Ureter (tissue), 1 donor: Measurements from ENCODE around the gene ZNF195. TPM values are rescaled to one million over a fixed set of nuclear protein-coding genes. Genes with fewer than 3 reads are reported as not detected.
"Not testable (repeated sequence)": the region's sequence is repeated elsewhere in the genome, so short reads cannot be mapped to it uniquely, and the experiment has no call there.

Experiments
- DNase-seq: peaks from one replicate; pipeline ENCODE4 v3.0.0-alpha.2; 2020; ENCODE audit warnings: low spot score
- total RNA-seq: library from RNA; stranded (reverse); gene quantifications from one replicate; pipeline ENCODE4 v1.2.4, GENCODE V29; 2023
- donor health status: DM: yes; HTN: yes; CAD: no.

Gene ZNF195
- total RNA-seq, 1 donor from 2014 or later = 51.4 TPM

GRCh38 chr11:3347127-3347526 is 31.8 kb downstream of the ZNF195 start:
- no peak for DNase-seq

DNA sequence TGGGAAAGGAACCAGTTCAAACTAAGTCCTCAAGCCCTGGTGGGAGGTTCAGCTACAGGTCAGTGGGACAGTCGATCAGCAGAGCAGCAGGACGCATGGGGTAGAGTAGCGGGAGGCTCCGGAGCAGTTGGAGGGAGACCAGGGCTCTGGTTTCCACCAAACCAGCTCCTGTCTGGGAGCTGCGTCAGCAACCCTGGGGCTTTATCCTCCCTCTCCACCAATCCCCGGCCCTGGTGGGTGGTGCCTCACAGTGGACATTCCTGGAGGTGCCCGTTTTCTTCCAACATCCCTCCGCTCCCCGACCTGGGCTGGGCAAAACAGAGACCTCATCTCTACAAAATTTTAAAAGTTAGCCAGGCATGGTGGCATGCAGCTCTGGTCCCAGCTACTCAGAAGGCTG is 32.4 kb downstream of the ZNF195 start:
- no peak for DNase-seq

- DNase-seq = no peak
These were observed 33.2 kb downstream of the ZNF195 start for GRCh38 chr11:3345736-3346135.

- DNase-seq = no peak
These were observed 34.4 kb downstream of the ZNF195 start for GRCh38 chr11:3344327-3345174.

GRCh38 chr11:3342709-3343108 is 36.2 kb downstream of the ZNF195 start:
- no peak for DNase-seq

DNA sequence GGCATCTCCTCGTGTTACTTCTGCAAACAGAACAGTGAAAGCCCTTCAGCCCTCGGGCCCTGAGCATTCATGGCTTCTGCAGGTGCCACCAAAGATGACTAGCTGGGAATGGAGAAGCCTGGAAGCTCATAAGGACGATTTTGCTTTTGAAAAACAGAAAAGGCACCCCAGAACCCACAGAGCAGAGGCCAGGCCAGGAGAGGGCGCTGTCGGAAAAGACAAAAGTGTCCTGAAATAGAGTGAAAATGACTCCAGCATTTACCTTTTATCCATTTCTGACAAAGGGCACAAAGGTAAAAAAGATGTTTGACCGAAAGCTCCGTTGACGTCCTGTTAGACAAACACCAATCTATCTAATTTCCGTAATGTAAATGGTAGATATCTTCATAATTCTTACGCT is 37.6 kb downstream of the ZNF195 start:
- DNase-seq = no peak

- no peak for DNase-seq
These were observed 38.9 kb downstream of the ZNF195 start for GRCh38 chr11:3340025-3340424.

- no peak for DNase-seq
These were observed 39.7 kb downstream of the ZNF195 start for GRCh38 chr11:3339340-3339624.

- DNase-seq = no peak
These were observed 40.2 kb downstream of the ZNF195 start for GRCh38 chr11:3338569-3339339.

DNA sequence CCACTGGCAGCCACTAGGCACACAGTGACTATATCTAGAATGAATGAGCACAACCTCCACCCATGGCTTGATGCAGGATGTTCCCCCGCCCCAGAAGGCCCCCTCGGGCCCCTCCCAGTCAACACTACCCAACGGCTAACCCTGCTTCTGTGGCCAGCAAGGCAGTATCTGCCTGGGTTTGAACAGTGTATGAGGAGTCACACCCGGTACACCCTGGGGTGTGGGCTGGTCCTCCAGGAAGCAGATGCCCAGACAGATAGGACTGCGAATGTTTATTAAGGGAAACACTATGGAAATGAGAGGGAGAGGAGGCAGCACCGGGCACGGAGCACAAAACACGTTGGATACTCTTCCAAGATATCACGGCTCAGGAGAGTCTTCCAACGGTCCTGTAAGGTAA is 42.5 kb downstream of the ZNF195 start:
- not testable (repeated sequence) for DNase-seq

DNA sequence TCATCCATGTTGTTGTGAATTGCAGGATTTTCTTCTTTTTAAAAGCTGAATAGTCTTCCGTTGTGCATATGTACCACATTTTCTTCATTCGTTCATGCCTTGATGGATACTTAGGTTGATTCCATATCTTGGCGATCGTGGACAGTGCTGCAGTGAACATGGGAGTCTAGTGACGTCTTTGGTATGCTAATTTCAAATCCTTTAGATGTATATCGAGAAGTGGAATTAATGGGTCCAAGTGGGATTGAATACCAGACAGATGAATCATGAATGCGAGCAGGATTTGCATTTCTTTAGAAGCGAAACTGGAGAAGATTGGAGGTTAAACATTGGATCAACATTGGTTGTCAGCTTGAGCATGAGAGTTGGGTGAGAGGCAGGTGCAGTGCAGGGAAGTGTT is 45.8 kb downstream of the ZNF195 start:
- not testable (repeated sequence) for DNase-seq

DNA sequence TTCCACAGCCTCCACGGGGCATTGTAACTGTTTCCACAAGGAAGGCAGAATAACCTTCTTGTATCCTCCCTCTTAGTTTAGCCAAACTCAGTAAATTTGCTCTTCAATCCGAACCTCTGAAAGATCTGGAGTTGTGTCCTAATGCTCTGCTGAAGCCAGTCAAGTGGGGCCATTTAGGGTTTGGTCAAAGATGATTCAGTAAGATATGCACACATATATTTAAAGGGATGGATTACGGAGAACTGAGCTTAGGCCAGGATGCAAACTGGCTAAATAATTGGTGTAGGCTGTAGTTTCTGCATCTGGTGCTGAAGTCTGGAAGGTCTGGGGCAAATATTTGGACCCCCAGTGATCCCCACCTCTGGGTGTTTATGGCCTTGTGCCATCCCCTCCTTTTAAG is 47.9 kb downstream of the ZNF195 start:
- not testable (repeated sequence) for DNase-seq

DNA sequence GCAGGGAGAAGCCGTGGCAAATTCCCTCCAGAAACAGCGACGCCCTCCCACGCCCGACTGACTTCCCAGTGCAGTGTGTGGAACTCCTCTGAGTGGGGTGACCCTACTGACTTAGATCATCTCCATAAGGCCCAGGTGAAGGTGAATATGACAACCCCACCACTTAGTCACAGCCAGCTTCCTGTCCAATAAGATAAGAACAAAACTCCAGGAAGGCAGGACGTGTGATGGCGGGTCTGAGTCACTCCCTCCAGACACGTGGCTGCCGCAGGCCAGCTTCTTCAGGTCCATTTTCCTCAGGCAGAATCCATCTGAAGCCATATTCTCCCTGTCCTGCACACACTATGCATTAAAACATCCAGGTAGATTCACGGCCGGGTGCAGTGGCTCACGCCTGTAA is 48.9 kb downstream of the ZNF195 start:
- DNase-seq = not testable (repeated sequence)

DNA sequence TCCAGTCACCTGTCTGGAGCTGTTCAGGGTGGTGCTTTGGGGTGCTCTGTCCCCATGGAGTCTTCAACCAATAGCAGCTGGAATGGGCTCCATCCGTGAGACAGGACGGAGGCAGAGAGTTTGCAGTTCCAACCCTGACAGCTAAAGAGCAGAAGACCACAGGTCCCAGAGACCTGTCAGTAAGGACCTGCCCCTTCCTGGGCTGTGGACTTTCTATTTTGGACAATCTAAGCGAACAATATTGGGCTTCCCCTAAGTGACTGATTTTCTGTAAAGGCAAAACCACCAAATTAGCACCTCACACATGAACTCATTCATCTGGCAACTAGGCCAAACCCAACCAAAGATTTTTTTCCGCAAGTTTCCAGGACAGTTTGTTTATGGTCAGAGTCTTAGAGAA is 50.4 kb downstream of the ZNF195 start:
- DNase-seq = not testable (repeated sequence)

DNA sequence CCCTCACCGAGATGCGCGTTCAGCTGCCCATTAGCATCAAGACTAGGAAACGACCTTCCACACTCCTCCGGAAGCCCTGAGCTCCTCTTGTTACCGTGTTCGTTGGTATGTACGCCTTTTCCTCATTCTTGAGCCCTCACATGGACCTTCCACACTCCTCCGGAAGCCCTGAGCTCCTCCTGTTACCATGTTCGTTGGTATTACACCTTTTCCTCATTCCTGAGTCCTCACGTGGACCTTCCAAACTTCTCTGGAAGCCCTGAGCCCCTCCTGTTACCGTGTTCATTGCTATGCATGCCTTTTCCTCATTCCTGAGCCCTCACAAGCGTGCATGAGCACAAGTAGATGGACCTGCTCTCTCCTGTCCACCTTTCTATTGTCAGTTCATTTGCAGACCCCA is 52.5 kb downstream of the ZNF195 start:
- not testable (repeated sequence) for DNase-seq

- not testable (repeated sequence) for DNase-seq
These were observed 54.2 kb downstream of the ZNF195 start for GRCh38 chr11:3324724-3325123.

Other genes with a start within 250 kb of the ZNF195 start
- 84.3 TPM for gene OSBPL5, start 213.8 kb downstream of the ZNF195 start, total RNA-seq
- not detected for gene MRGPRG, start 160.3 kb downstream of the ZNF195 start, total RNA-seq
- 0.81 TPM for gene MRGPRE, start 146.7 kb downstream of the ZNF195 start, total RNA-seq